GM12872 (cell line): ENCODE results near the gene NR1H3.

Source experiments
- CTCF ChIP-seq: IDR thresholded peaks from 3 replicates; pipeline ENCODE4 v1.5.1; 2011; ENCODE audit warnings: low read depth, mild to moderate bottlenecking, low read length, moderate library complexity; ENCODE audit not compliant: insufficient read depth

NR1H3 gene

GRCh38 chr11:47299078-47299477 lies 41.3 kb downstream of the NR1H3 start:
- no peak for TF ChIP-seq CTCF

- TF ChIP-seq CTCF, result no peak
Observed at GRCh38 chr11:47302853-47303252, 45.1 kb downstream of the NR1H3 start.

- no peak for TF ChIP-seq CTCF
Observed at GRCh38 chr11:47305734-47306483, 48.1 kb downstream of the NR1H3 start.

- TF ChIP-seq CTCF, result no peak
Observed at GRCh38 chr11:47306484-47306844, 48.7 kb downstream of the NR1H3 start.

GRCh38 chr11:47308050-47308823 lies 50.4 kb downstream of the NR1H3 start:
- no peak for TF ChIP-seq CTCF

GRCh38 chr11:47314992-47315391 lies 57.2 kb downstream of the NR1H3 start:
- TF ChIP-seq CTCF, result no peak

GRCh38 chr11:47317064-47317828 lies 59.5 kb downstream of the NR1H3 start:
- no peak for TF ChIP-seq CTCF
